Inferior parietal cortex (tissue), 1 donor: ENCODE data around the gene NXT1.

Source experiments
- DNase-seq: peaks from one replicate; pipeline ENCODE4 v3.0.0-alpha.2; 2016; ENCODE audit errors: extremely low spot score

The NXT1 gene

GRCh38 chr20:23361119-23361475 lies 10.5 kb downstream of the NXT1 start:
- peak; percentile 37 for DNase-seq

DNA sequence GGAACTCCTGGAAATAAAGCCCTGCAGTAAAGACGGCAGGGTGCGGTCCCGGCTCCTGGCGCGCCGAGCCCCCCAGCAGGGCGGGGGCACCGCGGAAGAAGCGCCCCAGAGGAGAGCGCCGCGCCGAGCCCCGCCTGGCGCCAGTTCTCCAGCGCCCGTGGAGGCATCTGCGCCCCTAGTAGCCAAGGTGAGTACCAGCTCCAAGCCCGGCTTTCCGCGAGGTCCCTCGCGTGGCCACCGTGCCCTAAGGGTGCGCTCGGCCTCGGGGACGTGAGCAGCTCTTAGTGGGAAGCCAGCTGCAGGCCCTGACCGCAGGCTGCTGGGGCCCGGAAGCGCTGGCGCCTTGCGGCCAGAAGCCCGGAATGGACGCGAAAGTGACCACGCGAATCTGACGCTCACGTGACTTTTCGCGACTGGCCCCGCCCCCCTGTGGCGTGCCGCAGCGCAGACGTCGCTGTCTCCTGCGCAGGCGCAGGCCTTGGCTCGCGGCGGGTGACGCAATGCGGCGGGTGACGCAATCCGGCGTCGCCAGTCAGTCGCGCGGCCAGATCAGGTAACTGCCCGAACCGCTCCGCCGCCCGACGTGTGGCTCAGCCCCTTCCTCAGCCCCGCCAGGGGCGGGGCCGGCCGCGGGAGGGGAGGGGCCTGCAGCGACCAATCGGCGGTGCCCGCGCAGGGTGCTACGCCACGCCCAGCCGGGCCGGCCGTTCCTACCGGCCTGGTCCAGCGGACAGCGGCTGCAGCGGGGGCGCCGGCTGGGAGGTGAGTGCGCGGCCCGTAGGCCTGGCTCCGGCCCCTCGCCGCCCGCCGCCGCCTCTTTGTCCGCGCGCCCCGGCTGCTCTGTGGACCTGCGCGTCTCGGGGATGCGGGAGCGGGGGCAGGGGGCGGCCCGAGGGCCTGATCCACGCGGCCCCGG lies 11.1 kb downstream of the NXT1 start, which contains the start of gene GZF1:
TSS of gene GZF1 (plus strand) at position 707 of the 916 bp plus-strand sequence. CDS start 2,202 bp downstream, outside the sequence.
- DNase-seq, result peak; percentile 98

DNA sequence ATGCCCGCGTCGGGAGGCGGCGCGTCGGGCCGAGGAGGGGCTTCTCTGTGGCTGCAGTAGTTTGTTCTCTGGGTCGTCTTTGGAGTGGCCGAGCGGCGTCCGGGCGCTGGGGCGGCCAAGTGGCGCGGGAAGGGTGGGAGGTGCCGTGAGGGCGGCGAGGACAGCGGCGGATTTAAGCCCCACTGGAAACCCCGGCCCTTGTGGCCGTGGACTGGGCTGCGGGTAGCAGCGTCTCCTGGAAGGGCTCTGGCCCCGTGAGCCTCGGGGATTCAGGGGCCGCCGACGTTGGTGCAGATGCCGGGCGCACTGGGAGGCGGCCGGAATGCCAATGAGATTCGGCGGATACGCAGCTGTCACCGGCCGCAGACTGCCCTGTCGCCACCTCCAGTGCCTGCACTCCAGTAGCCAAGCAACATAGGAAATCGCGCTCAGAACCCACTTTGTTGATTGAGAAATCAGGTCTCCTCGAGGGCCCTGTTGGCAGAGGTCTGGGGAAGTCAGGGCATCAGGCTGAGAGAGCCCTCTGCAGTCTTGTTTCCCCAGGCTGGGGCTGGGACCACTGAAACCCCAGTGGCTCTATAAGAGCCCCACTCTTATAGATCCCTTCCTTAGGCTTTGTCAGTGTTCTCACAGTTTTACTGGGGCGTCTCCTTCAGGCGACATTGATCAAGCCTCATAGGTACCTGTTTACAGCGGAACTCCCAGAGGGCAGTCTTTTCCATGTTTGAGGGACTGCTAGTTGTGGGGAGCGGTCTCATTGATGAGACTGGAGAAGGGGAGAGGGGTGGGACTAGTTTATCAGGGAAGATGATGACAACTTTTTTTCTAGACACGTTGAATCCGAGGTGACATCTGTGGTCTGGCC lies 12.0 kb downstream of the NXT1 start:
- DNase-seq, result peak; percentile 25

- DNase-seq, result no peak
Measured at GRCh38 chr20:23363257-23363649, 12.7 kb downstream of the NXT1 start.

- no peak for DNase-seq
Measured at GRCh38 chr20:23365390-23366165, 15.0 kb downstream of the NXT1 start.

DNA sequence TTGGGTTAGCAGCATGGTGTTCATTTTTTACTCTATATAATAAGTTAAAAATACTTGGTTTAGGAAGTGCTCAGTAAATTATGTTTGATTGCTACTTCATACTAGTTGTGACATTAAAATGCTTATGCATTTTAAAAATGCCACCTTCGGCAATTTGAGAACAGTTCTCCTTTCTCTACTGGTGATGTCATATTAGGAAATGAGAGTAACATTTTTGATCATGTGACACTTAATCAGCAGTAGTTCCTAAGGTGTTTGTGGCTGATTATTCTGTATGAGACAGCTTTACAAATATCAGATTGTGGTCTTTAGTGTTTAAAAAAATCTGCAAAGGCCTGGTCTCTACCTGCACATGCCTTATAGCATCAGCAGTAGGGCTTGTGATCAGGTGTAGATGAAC lies 15.8 kb downstream of the NXT1 start:
- no peak for DNase-seq

DNA sequence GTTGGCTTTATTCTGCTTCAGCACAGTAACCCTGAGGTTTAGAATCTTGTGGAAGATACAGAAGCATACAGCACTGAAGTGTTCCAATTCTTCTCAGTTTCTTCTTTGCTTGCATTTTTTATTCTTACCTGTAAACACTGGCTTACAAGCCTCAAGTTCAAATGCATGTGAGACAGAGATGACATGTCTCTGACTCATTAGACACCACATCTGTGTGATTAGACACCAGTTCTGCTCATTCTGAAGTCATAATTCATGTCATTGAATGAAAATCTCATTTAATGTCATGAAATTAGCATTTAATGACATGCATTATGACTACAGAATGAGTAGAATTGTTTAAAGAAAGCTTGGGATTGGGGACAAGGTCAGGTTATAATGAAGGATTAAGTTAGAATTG lies 17.2 kb downstream of the NXT1 start:
- no peak for DNase-seq

DNA sequence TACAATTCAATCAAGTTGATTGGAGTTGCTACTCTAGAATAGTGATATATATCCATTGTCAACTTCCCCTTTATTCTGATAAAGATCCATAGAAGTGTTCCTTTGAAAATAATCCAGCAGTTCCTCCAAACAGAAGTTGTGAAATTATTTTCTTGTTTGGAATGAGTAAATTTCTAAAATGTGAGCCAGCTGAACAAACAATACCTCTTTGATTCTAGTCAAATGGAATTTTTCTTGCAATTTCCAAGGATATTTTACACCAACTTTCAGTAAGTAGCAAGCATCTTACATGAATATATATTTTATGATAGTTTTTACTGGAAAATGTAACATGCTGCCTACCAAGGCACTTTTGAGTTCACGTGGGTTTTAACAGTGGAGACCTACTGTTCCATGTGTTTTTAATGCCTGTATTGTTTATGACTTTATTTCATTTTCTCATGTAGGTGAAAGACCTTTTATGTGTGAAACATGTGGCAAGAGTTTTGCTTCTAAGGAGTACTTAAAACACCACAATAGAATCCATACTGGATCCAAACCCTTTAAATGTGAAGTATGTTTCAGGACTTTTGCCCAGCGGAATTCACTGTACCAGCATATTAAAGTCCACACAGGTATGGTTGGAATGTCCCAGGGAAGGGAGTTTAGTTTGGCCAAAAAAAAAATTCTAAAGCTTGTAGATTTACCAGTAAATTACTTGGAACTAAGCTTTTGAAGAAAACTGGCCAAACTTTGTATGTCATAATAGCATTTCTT lies 17.9 kb downstream of the NXT1 start:
- DNase-seq, result no peak

DNA sequence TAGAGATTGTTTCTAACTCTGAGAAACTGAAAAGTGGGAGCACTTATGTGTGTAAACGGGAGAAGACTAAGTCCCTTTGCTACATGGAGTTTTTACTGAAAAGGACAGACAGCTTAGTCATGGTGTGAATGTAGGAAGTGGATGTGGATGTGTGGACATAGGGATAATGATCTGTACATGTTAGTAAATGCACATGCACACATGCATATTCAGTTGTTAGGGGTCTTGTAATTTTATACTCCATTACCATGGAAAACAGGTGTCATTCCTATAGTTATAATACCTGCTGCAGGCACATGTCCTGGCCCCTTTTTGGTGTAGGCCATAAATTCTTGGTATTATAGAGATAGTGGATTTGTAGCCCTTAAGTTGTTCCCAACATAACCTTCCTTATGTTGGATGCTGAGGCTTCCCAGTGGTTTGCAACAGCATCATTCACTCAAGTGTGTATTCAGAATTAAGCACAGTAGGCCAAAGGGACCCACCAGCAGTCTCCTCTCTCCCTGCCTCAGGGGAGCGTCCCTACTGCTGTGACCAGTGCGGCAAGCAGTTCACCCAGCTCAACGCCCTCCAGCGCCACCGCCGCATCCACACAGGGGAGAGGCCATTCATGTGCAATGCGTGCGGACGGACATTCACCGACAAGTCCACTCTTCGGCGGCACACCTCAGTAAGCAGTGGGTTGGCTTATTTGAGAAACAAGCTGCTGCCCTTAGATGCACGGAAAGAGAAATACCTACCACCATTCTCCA lies 18.7 kb downstream of the NXT1 start:
- no peak for DNase-seq

DNA sequence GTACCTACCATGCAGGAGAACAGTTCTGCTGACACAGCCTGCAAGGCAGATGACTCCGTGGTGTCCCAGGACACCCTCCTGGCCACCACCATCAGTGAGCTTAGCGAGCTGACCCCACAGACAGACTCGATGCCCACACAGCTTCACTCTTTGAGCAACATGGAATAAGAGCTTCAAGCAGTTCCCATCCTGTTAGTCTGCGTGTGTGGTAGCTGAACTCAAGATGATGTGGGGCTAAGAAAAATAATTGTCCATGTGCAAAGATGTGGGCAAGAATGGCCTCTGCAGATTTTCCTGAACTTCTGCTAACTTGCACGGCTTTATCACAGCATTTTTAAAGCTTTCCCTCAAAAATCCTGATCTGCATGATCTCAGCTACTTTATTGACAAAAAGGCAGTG lies 19.7 kb downstream of the NXT1 start:
- DNase-seq, result no peak

- no peak for DNase-seq
Measured at GRCh38 chr20:23370873-23371272, 20.3 kb downstream of the NXT1 start.

DNA sequence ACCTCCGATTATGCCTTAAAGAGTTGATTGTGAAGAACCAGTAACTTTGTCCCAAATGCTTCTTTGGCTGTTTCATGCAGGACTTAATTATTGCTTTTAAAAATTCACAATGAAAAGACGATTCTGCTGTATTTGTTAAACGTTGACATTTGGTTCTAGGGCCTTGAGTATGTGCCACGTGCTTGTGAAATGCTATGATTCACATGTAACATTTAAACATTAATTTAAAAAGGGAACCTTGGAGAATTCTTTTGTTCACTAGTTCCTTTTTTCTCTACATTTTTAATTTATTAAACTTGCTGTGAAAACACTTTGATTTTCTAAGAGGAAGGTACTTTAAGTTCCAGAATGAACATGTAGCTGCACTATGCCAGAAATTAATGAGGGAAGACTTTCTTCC lies 20.9 kb downstream of the NXT1 start:
- no peak for DNase-seq

GRCh38 chr20:23374441-23374840 lies 23.9 kb downstream of the NXT1 start:
- no peak for DNase-seq

GRCh38 chr20:23375827-23376226 lies 25.2 kb downstream of the NXT1 start:
- DNase-seq, result no peak

GRCh38 chr20:23379772-23380171 lies 29.2 kb downstream of the NXT1 start:
- DNase-seq, result no peak

- DNase-seq, result no peak
Measured at GRCh38 chr20:23381876-23382275, 31.3 kb downstream of the NXT1 start.

DNA sequence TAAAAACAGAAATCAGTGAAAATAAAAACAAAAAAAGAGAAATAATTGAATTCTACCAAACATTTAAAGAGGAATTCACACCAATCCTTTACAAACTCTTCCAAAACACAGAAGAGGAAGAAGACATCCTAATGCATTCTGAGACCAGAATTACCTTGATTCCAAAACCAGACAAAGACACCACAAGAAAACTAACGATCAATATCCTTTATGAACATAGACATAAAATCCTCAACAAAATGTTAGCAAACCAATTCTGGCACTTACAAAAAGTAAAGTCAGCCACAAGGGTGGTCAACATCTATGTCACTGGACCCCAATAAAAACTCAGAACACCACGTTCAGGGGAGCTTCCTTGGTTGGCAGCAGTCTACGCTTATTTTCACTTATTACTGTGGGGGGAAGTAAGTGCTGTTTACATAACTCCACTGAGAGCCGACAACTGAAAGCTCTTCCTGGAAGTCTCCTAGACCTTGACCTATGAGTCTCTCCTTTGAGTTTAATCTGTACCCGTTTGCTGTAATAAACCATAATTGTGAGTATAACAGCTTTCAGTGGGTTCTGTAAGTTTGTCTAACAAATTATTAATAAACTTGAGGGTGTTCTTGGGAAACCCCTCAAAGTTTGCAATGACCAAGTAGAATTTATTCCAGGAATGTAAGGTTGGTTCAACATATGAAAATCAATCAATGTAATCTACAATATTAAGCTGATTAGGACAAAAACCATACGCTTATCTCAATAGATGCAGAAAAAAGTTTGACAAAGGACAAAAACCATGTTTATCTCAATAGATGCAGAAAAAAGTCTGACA lies 35.9 kb downstream of the NXT1 start:
- DNase-seq, result no peak

- no peak for DNase-seq
Measured at GRCh38 chr20:23387118-23387443, 36.5 kb downstream of the NXT1 start.

DNA sequence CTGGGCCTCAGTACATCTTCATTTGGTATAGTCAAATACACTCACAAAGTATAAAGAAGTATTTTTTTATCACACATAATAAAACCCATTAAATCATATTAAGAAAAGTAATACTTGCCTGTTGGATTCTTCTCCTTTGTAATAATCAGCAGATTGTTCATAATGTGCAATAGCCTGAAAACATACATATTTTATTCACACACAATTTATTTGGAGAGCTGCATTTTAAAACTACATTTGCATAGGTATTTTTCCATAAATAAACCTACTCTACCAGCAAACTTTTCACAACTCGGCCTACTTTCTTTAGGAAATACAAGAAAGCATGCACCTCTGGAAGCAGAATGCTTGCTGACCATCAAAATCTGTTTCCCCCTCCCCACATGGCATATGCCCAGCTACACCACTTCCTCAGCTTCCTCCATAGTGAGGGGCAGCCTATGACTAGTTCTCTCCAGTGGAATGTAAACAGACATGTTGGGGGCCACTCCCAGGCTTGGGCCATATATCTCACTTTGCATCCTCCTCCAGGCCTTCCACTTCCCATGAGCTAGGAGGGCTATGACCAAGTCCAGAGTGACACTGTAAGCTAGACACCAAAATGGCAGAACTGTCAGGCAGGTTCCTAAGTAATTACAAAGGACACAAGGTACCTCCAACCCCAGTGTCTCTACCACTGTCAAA lies 39.6 kb downstream of the NXT1 start:
- no peak for DNase-seq
